Endothelial cell of umbilical vein (primary cell): Measurements from ENCODE around the gene APEH. TPM values are rescaled to one million over a fixed set of nuclear protein-coding genes. Genes with fewer than 3 reads are reported as not detected.

ENCODE experiments used
- BruUV-seq: library from RNA; stranded (reverse); fragments of 400-500 nt; replicated peaks from 2 replicates; lab custom pipeline; 2021; lab: Mats Ljungman, UMichigan
- CTCF ChIA-PET: fragments of 300-600, 350-600 bp; sonication (Branson Sonifier 250); formaldehyde crosslinking; loops from one replicate; lab custom pipeline; 2021; ENCODE audit warnings: antibody characterized with exemption, inconsistent platforms; lab: Charles Lee
- POLR2A ChIA-PET: fragments of 300-600, 350-600 bp; sonication (Branson Sonifier 250); formaldehyde crosslinking; loops from one replicate; lab custom pipeline; 2021; ENCODE audit warnings: antibody characterized with exemption, inconsistent platforms; lab: Charles Lee
- DNase-seq: peaks from one replicate; pipeline ENCODE4 v3.0.0-alpha.2; 2011; ENCODE audit warnings: low read depth, low spot score
- FAIRE-seq: peaks from 2 replicates; lab custom pipeline; 2011; peaks lifted over from hg19 to GRCh38; lab: Jason Lieb, UNC
- H2AFZ ChIP-seq: 2 replicates; pipeline ENCODE4 v1.6.0; 2012; ENCODE audit warnings: low read depth, low read length, control low read depth, inconsistent platforms
- H3K27ac ChIP-seq: 2 replicates; pipeline ENCODE4 v1.5.1; 2011; ENCODE audit warnings: low read depth, mild to moderate bottlenecking, control low read depth, low read length, moderate library complexity; ENCODE audit not compliant: insufficient read depth
- H3K27me3 ChIP-seq, 2 experiments: 2 replicates each; pipeline versions ENCODE4 v1.6.0 to v1.6.1; 2011; ENCODE audit warnings: low read length in 2 of 2, mixed read lengths in 1 of 2; ENCODE audit not compliant: control insufficient read depth in 2 of 2, insufficient read depth in 2 of 2
- H3K36me3 ChIP-seq, 2 experiments: 2 replicates in 1 of 2; 3 replicates in 1 of 2; pipeline ENCODE4 v1.5.1; 2011; ENCODE audit warnings: low read length in 2 of 2, mild to moderate bottlenecking in 1 of 2, moderate library complexity in 1 of 2; ENCODE audit not compliant: control insufficient read depth in 2 of 2, insufficient read depth in 2 of 2; ENCODE audit errors: extremely low read depth in 1 of 2
- H3K4me1 ChIP-seq: 3 replicates; pipeline ENCODE4 v1.5.1; 2011; ENCODE audit warnings: mild to moderate bottlenecking, low read length; ENCODE audit not compliant: control insufficient read depth, insufficient read depth; ENCODE audit errors: extremely low read depth
- H3K4me2 ChIP-seq: 2 replicates; pipeline ENCODE4 v1.6.1; 2011; ENCODE audit warnings: low read length, control low read depth, mixed read lengths; ENCODE audit not compliant: insufficient read depth
- H3K4me3 ChIP-seq, 3 experiments: fragments of 200-600 bp in 1 of 3; sonication (generic), shearing (Covaris generic) in 1 of 3; replicated peaks in 1 of 3; 2 replicates each; pipeline ENCODE4 v1.5.1; 2011 to 2016; ENCODE audit warnings: control low read depth in 3 of 3, low read length in 3 of 3, mild to moderate bottlenecking in 2 of 3, inconsistent platforms in 1 of 3, low read depth in 1 of 3, moderate library complexity in 1 of 3; ENCODE audit not compliant: insufficient read depth in 1 of 3
- H3K79me2 ChIP-seq: 2 replicates; pipeline ENCODE4 v1.6.0; 2012; ENCODE audit warnings: low read length, inconsistent platforms; ENCODE audit not compliant: control insufficient read depth, insufficient read depth
- H3K9ac ChIP-seq: replicated peaks from 2 replicates; pipeline ENCODE3; 2011; ENCODE audit warnings: low read length, control low read depth; ENCODE audit not compliant: insufficient read depth; ENCODE audit errors: extremely low read depth
- H3K9me1 ChIP-seq: replicated peaks from 3 replicates; pipeline ENCODE4 v1.6.0; 2011; ENCODE audit warnings: mild to moderate bottlenecking, low read length; ENCODE audit not compliant: control insufficient read depth, insufficient read depth; ENCODE audit errors: extremely low read depth
- H3K9me3 ChIP-seq: replicated peaks from 2 replicates; pipeline ENCODE4 v1.5.1; 2012; ENCODE audit warnings: low read length, inconsistent platforms; ENCODE audit not compliant: control insufficient read depth, insufficient read depth
- H4K20me1 ChIP-seq: replicated peaks from 2 replicates; pipeline ENCODE3; 2011; ENCODE audit warnings: mild to moderate bottlenecking, low read length; ENCODE audit not compliant: control insufficient read depth, insufficient read depth; ENCODE audit errors: extremely low read depth
- CTCF ChIP-seq, 2 donors: IDR thresholded peaks; 1 replicate in 1 of 2; 2 replicates in 1 of 2; pipeline ENCODE4 v1.5.1; 2011; ENCODE audit warnings: low read length in 2 of 2, mild to moderate bottlenecking in 2 of 2, moderate library complexity in 2 of 2, control low read depth in 1 of 2, inconsistent platforms in 1 of 2, low read depth in 1 of 2; ENCODE audit not compliant: insufficient read depth in 1 of 2; ENCODE audit errors: extremely low read depth in 1 of 2
- EZH2 ChIP-seq: IDR thresholded peaks from 2 replicates; pipeline ENCODE4 v1.6.1; 2012; ENCODE audit warnings: borderline replicate concordance, low read depth, mild to moderate bottlenecking, moderate library complexity, low read length, inconsistent platforms; ENCODE audit not compliant: severe bottlenecking
- FOS ChIP-seq: IDR thresholded peaks from 2 replicates; pipeline ENCODE4 v1.6.1; 2011; ENCODE audit warnings: mild to moderate bottlenecking, low read length, moderate library complexity, borderline replicate concordance; ENCODE audit not compliant: insufficient read depth
- GATA2 ChIP-seq: IDR thresholded peaks from 2 replicates; pipeline ENCODE4 v1.7.0; 2011; ENCODE audit warnings: low read depth, mild to moderate bottlenecking, moderate library complexity, mixed read lengths, low read length; ENCODE audit not compliant: insufficient read length, insufficient read depth
- JUN ChIP-seq: IDR thresholded peaks from 2 replicates; pipeline ENCODE4 v1.6.1; 2011; ENCODE audit warnings: borderline replicate concordance, low read depth; ENCODE audit not compliant: insufficient read length, insufficient read depth
- MAX ChIP-seq: IDR thresholded peaks from 2 replicates; pipeline ENCODE4 v1.6.1; 2011; ENCODE audit not compliant: insufficient read depth, insufficient read length
- MYC ChIP-seq: IDR thresholded peaks from one replicate; pipeline ENCODE4 v1.6.1; 2011; ENCODE audit warnings: mild to moderate bottlenecking, low read depth, low read length
- POLR2A ChIP-seq: IDR thresholded peaks from 2 replicates; pipeline ENCODE4 v1.6.1; 2012; ENCODE audit warnings: low read depth, mild to moderate bottlenecking, control low read depth, low read length
- POLR2AphosphoS5 ChIP-seq: IDR thresholded peaks from 2 replicates; pipeline ENCODE4 v1.6.1; 2012; ENCODE audit warnings: low read depth, mild to moderate bottlenecking, control low read depth, low read length, moderate library complexity; ENCODE audit not compliant: insufficient read depth
- dilution Hi-C: fragments of 300-500 bp; cut with MboI; formaldehyde crosslinking; loops from one replicate; pipeline ENCODE4 v1.15.0; 2019; ENCODE audit warnings: low sequenced_read_pairs; ENCODE audit not compliant: extremely low pct_ligation_motif_present
- intact Hi-C: fragments of 100-400 bp; cut with micrococcal nuclease; formaldehyde crosslinking; loops from one replicate; pipeline ENCODE4 v1.10.0; 2022
- polyA plus RNA-seq, 4 experiments: library from polyadenylated mRNA; depleted of rRNA in 3 of 4; stranded (reverse) in 3 of 4; unstranded in 1 of 4; fragments of >200 nt; gene quantifications; 2 replicates each; pipeline versions ENCODE4 v1.2.1 to v1.2.3, GENCODE V29; 2011 to 2012; ENCODE audit warnings: missing spikeins in 1 of 4
- total RNA-seq: library from RNA; stranded (reverse); gene quantifications from 2 replicates; pipeline ENCODE4 v1.2.3, GENCODE V29; 2021

Gene APEH
- total and polyA plus RNA-seq, 2 donors (not counting 3 experiments of a cell fraction or from before 2014, with no cell fraction given) = 68.2 to 74.3 TPM

- H3K4me1 ChIP-seq = no peaks in the 10 kb centered on the region
- intact Hi-C loops = no loop called here
- ChIA-PET CTCF (no interaction called here), POLR2A (no interaction called here)
- TF ChIP-seq CTCF (IDR thresholded peaks at IDR 0.05; ENCODE audit: extremely low read depth in 1 of 2, insufficient read depth in 1 of 2, low read depth in 1 of 2, low read length in 2 of 2) = no peak
- TF ChIP-seq EZH2 = no peak
- no peak for TF ChIP-seq FOS
- no peak for TF ChIP-seq JUN
- H3K27me3 ChIP-seq = peaks cover 0 to 2% of the 10 kb centered on the region in 2 experiments
- no peak overlapping the region for H3K4me2 ChIP-seq
- dilution Hi-C loops = no loop called here
- no peaks in the 10 kb centered on the region for H3K9me3 ChIP-seq
- DNase-seq (no peak), FAIRE-seq (no peak)
- no peak overlapping the region for H3K27ac ChIP-seq
- H4K20me1 ChIP-seq = no peaks in the 10 kb centered on the region
- H3K36me3 ChIP-seq = no peaks in the 10 kb centered on the region
- H3K4me3 ChIP-seq = no peak overlapping the region
- H3K9ac ChIP-seq = no peak overlapping the region
- no peaks in the 10 kb centered on the region for H3K9me1 ChIP-seq
- no peak overlapping the region for H2AFZ ChIP-seq
- H3K79me2 ChIP-seq = no peaks in the 10 kb centered on the region
- BruUV-seq = no TSS peak
Measured at GRCh38 chr3:49639551-49639950, 34.6 kb upstream of the APEH start.

- no peak for DNase-seq
Measured at GRCh38 chr3:49641292-49641691, 32.9 kb upstream of the APEH start.

More at GRCh38 chr3:49641292-49641691, 32.9 kb upstream of the APEH start:
- no peak for TF ChIP-seq MYC
- no peak for TF ChIP-seq GATA2
- TF ChIP-seq JUN = no peak
- TF ChIP-seq POLR2A = no peak
- TF ChIP-seq CTCF (IDR thresholded peaks at IDR 0.05; ENCODE audit: extremely low read depth in 1 of 2, insufficient read depth in 1 of 2, low read depth in 1 of 2, low read length in 2 of 2) = no peak
- no peak for TF ChIP-seq POLR2AphosphoS5
- TF ChIP-seq EZH2 = no peak
- no peak for TF ChIP-seq MAX
- Histone ChIP-seq H3K9me3 (no peaks in the 10 kb centered on the region), H3K27me3 (peaks cover 0 to 2% of the 10 kb centered on the region in 2 experiments), H3K9ac (no peak overlapping the region), H3K36me3 (no peaks in the 10 kb centered on the region), H3K79me2 (no peaks in the 10 kb centered on the region), H3K27ac (no peak overlapping the region), H3K4me2 (no peak overlapping the region), H3K4me1 (no peaks in the 10 kb centered on the region), H3K9me1 (no peaks in the 10 kb centered on the region), H2AFZ (no peak overlapping the region), H3K4me3 (no peak overlapping the region), H4K20me1 (no peaks in the 10 kb centered on the region)
- ChIA-PET POLR2A (no interaction called here), CTCF (interaction anchor here (1.6 kb wide), 1 partner anchor 102 kb away, joined by 5 read pairs; no protein-coding TSS in a partner anchor)
- dilution Hi-C loops (no loop called here), intact Hi-C loops (no loop called here)
- no peak for FAIRE-seq
- BruUV-seq = no TSS peak
